ES-I3 (cell line): ENCODE measurements around the gene SYN1.
A peak's percentile ranks its signal among the peaks of the same experiment; 100 is the strongest.
"Not testable (repeated sequence)": the region's sequence is repeated elsewhere in the genome, so short reads cannot be mapped to it uniquely, and the experiment has no call there.

Source experiments
- H3K36me3 ChIP-seq: 2 replicates; pipeline ENCODE4 v1.6.1; 2013; ENCODE audit warnings: mild to moderate bottlenecking, low read length, control low read depth, moderate library complexity; ENCODE audit not compliant: insufficient read depth
- H3K4me1 ChIP-seq: 2 replicates; pipeline ENCODE4 v1.6.1; 2013; ENCODE audit warnings: mild to moderate bottlenecking, control low read depth, low read length; ENCODE audit not compliant: insufficient read depth
- H3K9ac ChIP-seq: 2 replicates; pipeline ENCODE4 v1.6.1; 2013; ENCODE audit warnings: low read depth, mild to moderate bottlenecking, low read length, moderate library complexity
- H3K9me3 ChIP-seq: 2 replicates; pipeline ENCODE4 v1.6.1; 2013; ENCODE audit warnings: mild to moderate bottlenecking, low read length, moderate library complexity; ENCODE audit not compliant: control insufficient read depth, insufficient read depth

Gene SYN1

DNA sequence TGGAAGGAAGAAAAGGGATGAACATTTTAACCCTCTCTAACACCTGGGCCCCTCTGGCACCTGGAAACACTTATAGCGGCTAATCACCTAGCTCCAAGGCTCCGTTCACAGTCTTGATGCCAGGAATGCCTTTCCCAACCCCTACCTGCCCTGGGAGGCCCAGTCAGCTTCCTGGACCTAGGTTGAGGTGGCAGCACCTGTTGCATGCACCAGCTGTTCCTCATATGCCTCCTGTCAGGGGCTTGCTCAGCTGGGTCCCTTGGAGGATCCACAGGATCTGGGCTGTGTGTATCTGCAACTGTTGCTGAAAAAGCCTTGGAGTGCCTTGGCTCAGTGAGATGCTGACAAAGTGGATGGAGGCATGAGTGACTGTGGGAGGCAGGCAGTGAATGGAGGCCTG is 5.7 kb upstream of the SYN1 start:
- Histone ChIP-seq H3K4me1 (peaks cover 12% of the 10 kb centered on the region; the same call in 1 of the 2 replicates), H3K9me3 (no peaks in the 10 kb centered on the region), H3K9ac (no peak overlapping the region), H3K36me3 (no peaks in the 10 kb centered on the region)

DNA sequence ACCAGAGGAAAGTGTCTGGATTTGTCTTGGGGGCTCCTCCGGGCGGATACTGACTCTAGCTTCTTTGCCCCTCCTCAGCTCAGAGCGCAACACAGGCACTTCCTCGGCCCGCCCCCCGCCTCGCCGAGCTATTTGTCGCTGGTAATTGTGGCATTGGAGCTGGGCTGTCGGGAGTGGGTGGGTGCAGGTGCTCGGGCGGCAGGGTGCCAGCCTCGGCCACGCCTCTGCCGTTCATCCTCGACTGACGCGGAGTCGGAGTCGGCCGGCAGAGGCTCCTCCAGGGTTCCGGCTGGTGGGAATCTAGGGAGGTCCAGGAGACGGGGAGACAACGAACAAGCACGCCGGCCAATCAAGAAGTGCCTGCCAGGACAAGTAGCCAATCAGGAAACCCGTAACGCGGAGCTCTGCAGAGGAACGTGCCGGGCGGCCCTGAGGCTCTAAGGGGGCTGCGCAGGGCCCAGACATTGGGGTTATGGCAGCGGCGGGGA is 3.9 kb upstream of the SYN1 start:
- Histone ChIP-seq H3K9ac (peak overlapping the region; percentile 50), H3K36me3 (no peaks in the 10 kb centered on the region), H3K4me1 (peaks cover under 1% of the 10 kb centered on the region; the same call in 1 of the 2 replicates), H3K9me3 (no peaks in the 10 kb centered on the region)

DNA sequence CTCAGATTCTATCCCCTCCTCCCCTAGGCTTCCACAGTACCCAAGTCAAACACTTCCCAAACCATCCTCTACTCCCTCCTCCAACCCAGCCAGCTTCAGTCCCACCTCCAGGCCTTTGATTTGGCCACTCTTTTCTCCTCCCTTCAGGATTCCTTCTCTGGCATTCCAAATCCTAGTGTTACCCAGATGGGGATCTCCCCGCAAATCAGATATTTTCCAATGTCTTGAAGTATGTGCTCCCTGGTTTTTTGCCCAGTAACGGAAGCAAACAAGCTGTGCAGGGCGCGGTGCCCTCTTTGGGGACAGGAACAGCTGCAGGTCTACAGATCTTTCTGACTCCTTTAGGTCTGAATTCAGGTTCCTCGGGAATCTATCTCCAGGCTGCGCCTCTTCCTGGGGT is 2.2 kb upstream of the SYN1 start:
- Histone ChIP-seq H3K36me3 (no peaks in the 10 kb centered on the region), H3K9ac (no peak overlapping the region), H3K9me3 (no peaks in the 10 kb centered on the region), H3K4me1 (no peaks in the 10 kb centered on the region; the same call in 1 of the 2 replicates)

DNA sequence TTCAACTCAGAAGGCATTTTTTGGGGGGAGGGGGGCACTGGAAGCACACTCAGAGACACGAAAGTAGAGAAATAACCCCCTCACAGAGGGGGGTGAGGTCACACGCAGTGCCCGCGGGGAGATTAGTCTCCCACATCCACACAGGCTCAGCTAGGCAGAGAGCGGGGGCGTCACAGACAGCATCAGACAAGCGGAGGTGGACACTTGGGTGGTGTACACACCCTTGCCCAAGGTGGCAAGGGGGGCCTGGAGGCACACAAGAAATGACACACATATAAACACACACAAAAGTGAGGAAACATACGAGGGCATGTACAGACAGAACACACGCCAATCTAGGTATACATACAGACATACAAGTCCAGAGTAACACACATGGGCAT is 637 bp upstream of the SYN1 start:
- Histone ChIP-seq H3K36me3 (no peaks in the 10 kb centered on the region), H3K9ac (peak overlapping the region; percentile 32; the same call in 1 of the 2 replicates), H3K9me3 (no peaks in the 10 kb centered on the region), H3K4me1 (no peaks in the 10 kb centered on the region; the same call in 1 of the 2 replicates)

DNA sequence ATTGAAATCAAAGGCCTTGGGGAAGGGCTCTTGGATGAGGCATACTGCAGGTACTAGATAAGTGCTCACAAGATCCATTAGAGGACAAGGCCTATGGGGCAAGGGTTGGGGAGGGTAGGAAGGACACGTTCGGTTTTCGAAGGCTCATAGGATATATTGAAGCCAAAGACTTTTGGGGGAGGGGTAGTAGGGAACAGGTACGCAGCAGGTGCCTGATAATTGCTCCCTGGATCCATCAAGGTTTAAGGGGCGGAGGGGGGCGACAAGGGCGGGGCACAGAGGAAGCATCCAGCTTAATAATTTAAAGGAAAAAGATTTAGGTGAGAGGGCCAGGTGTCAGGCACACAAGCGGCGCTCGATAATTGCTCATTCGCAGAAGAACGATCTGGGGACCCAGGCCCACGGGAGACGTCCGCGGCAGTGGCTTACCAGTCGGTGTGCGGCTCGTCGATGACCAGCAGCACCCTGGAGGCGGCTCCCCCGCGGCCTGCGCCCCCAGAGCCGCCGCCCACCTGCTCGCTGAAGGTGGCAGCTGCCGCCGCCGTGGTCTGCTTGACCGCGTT is 653 bp downstream of the SYN1 start:
- Histone ChIP-seq H3K36me3 (no peaks in the 10 kb centered on the region), H3K4me1 (no peaks in the 10 kb centered on the region; the same call in 1 of the 2 replicates), H3K9ac (peak overlapping the region; percentile 57; the same call in 1 of the 2 replicates), H3K9me3 (no peaks in the 10 kb centered on the region)

DNA sequence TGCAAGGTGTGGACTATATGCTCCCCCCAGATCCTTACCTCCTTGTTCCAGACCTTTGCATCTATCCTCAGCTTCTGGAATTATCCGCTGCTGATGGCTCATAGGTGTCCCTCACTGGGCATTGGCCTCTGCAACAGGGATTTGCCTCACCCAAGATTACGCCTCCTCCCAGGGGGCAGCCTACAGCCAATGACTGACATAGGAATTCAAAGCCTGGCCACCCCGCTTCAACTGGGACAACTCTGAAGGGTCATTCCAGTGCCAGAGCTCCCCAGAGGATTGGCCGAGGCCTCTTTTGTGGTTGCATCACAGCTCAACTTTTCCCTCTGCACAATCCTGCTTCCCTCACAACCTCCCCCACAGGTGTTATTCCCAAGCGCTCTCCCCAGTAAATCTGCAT is 5.0 kb downstream of the SYN1 start:
- peaks cover 7% of the 10 kb centered on the region for H3K4me1 ChIP-seq
- H3K36me3 ChIP-seq = no peaks in the 10 kb centered on the region
- H3K9me3 ChIP-seq = no peaks in the 10 kb centered on the region; the same call in 1 of the 2 replicates
- no peak overlapping the region for H3K9ac ChIP-seq

DNA sequence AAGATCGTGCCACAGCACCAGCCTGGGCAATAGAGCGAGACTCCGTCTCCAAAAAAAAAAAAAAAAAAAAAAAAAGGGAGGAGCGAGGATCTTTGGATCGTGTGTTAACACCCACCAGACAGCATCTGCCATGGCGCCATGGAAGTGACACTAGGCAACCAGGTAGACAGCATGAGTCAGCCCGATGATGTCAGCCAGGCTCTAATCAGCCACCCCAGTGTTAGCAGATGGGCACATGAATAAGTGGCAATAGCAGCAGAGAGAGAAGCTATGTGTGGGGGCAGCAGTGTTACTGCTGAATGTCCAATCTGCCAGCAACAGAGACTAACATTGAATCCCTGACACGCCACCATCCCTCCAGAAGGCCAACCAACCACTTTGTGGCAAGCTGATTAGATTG is 6.6 kb downstream of the SYN1 start:
- Histone ChIP-seq H3K9me3 (no peaks in the 10 kb centered on the region; the same call in 1 of the 2 replicates), H3K9ac (no peak overlapping the region), H3K4me1 (peaks cover 20% of the 10 kb centered on the region), H3K36me3 (no peaks in the 10 kb centered on the region)

DNA sequence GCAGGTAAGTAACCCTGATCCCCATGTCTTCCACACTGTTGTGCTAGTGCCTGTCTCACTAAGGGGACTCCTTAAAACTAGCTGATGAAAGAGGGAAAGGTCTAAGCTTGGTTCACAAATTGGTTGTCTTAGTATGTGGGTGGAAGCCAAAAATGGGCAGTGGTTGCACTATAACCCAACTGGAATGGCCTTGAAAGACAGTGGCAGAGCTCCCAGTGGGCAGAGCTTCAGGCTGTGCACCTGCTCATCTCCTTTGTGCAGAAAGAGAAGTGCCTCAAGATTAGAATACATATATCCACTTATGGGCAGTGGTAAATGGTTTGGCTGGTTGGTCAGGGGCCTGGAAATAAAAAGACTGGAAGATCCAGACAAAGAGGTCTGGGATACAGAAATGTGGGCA is 7.2 kb downstream of the SYN1 start:
- Histone ChIP-seq H3K9ac (no peak overlapping the region), H3K4me1 (peaks cover 22% of the 10 kb centered on the region), H3K36me3 (no peaks in the 10 kb centered on the region), H3K9me3 (no peaks in the 10 kb centered on the region; the same call in 1 of the 2 replicates)

DNA sequence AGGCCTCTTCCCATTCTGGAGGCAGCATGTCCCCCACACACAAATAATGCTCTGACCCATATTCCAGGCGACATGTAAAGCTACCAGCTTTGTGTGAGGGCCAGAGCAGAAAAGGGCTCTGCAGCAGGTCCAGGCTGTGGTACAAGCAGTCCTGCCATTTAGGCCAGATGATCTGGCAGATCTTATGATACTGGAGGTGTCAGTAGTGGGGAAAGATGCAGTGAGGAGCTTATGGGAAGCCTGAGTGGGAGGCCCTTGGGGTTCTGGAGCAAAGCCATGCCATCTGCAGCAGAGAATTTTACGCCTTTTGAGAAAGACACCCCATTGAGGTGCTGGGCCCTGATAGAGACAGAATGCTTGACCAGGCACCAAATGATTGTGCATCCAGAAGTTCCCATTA is 7.7 kb downstream of the SYN1 start:
- peaks cover 22% of the 10 kb centered on the region for H3K4me1 ChIP-seq
- no peaks in the 10 kb centered on the region for H3K36me3 ChIP-seq
- no peaks in the 10 kb centered on the region; the same call in 1 of the 2 replicates for H3K9me3 ChIP-seq
- no peak overlapping the region for H3K9ac ChIP-seq

DNA sequence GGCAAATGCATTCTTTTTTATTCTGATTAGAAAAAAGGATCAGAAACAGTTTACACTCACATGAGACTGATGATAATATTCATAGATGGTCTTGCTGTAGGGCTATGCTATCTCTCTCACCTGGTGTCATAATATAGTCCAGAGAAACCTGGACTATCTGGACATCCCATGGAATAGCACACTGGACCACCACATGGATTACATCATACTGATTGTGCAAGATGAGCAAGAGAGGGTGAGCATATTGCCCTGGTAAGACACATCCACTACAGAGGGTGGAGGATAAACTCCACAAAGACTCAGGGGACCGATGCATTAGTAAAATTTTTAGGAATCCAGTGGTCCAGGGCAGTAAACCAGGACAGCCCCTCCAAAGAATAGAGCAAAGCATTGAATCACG is 8.2 kb downstream of the SYN1 start:
- H3K36me3 ChIP-seq = no peaks in the 10 kb centered on the region
- no peaks in the 10 kb centered on the region; the same call in 1 of the 2 replicates for H3K9me3 ChIP-seq
- H3K4me1 ChIP-seq = peaks cover 22% of the 10 kb centered on the region
- no peak overlapping the region for H3K9ac ChIP-seq

DNA sequence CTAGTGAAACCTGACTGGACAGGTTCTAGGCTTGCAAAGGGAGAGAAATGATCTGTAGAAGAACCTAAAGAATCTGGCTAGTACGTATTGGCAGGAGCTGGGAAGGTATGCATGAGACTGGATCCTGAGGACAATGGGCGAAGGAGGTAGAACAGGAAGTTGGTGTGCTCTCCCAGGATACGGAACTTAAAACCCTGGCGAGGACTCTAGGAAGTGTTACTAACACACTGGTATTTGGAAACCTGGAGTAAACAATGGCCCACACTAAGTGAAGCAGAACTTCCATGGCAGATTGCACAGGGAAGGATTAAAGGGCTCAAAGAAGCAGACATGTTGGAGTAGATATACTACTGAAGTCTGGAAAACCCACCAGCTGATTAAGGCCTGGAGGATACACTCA is 9.1 kb downstream of the SYN1 start:
- Histone ChIP-seq H3K36me3 (no peaks in the 10 kb centered on the region), H3K4me1 (peaks cover 22% of the 10 kb centered on the region), H3K9ac (no peak overlapping the region), H3K9me3 (no peaks in the 10 kb centered on the region; the same call in 1 of the 2 replicates)

DNA sequence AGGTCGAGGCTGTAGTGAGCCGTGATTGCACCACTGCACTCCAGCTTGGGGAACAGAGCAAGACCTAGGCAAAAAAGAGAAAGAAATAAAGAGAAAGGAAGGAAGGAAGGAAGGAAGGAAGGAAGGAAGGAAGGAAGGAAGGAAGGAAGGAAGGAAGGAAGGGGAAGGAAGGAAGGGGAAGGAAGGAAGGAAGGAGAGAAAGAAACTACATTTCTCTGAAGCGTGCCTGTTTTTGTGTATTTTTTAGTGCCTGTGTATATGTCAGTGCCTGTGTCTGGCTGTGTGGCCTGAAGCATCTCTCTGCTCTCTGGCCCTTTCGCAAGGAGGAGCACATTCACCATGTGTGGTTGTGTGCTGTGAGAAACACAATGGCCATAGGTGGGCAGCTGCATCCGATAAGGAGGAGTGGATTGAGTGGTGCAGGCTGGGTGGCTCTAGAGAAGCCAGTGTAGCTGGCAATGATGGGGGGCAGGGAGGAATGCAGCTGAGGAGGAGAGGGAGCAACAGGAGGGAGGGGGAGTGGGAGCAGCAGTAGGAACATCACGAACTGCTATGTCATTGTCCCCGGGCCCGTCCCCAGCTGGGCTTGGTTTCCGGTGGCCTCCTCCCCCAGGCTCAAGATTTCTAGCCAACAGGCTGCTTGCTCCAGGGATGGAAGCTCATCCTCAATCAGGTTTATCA is 11.4 kb downstream of the SYN1 start:
- Histone ChIP-seq H3K36me3 (no peaks in the 10 kb centered on the region), H3K4me1 (peaks cover 28% of the 10 kb centered on the region), H3K9ac (no peak overlapping the region), H3K9me3 (no peaks in the 10 kb centered on the region; the same call in 1 of the 2 replicates)

DNA sequence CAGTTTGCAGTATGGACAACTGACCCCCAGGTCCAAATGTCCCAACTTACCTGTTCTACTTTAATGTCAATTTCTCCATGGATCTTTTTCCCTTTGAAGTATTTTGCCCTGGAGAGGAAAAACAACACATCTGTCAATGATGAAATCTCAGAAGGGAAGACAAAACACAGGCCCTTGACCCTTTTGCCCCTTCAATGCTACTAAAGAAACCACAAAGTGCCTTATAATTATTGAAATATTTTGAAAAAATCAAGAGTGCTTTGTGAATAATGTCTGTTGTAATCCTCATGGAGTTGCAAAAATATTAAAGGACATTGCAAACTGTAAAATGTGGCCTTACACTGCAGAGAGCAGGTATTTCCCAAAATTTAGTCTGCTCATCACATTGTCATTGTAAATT is 12.6 kb downstream of the SYN1 start:
- H3K4me1 ChIP-seq = peaks cover 28% of the 10 kb centered on the region
- H3K9me3 ChIP-seq = no peaks in the 10 kb centered on the region; the same call in 1 of the 2 replicates
- H3K9ac ChIP-seq = no peak overlapping the region
- no peaks in the 10 kb centered on the region for H3K36me3 ChIP-seq

DNA sequence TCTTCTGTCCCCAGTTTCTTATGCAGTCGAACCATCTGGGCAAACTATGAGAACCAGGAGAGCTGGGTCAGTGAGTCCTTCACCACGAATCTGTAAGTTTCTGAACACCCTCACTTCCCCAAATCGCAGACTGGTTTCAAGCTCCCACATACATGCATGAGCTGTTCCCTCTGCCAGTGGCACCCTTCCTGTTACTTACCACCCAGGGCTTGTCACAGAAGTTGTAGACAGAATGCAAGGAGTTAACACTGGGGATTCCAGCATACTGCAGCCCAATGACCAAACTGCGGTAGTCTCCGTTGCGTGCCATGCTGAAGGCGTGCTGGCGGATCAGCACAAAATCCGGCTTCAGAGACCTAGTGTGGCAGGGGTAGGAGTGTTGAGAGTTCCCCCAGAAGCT is 14.6 kb downstream of the SYN1 start:
- Histone ChIP-seq H3K36me3 (no peaks in the 10 kb centered on the region), H3K4me1 (peaks cover 21% of the 10 kb centered on the region; the same call in 1 of the 2 replicates), H3K9me3 (no peaks in the 10 kb centered on the region; the same call in 1 of the 2 replicates), H3K9ac (no peak overlapping the region)

DNA sequence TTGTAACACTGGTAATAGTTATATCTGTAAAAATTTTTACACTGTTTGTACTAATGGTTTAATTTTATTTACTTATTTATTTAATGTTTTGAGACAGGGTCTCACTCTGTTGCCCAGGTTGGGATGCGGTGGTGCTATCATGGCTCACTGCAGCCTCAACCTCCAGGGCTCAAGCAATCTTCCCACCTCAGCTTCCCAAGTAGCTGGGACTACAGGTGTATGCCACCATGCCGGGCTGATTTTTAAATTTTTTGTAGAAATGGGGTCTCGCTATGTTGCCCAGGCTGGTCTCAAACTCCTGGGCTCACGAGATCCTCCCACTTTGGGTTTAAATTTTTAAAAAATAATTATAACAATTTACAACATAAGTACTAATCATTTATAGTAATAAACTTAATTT is 16.5 kb downstream of the SYN1 start:
- not testable (repeated sequence) for H3K9ac ChIP-seq, H3K36me3 ChIP-seq, H3K4me1 ChIP-seq, H3K9me3 ChIP-seq
